ENCODE results near the gene SPATA6L.

SPATA6L gene

GRCh38 chr9:4559261-4560182 is 106.8 kb downstream of the SPATA6L start:
- Histone ChIP-seq H3K9me2 (replicated peaks; ENCODE audit: insufficient read depth, low read length) (no peaks in the 10 kb centered on the region), H3F3A (ENCODE audit: insufficient read depth) (no peaks in the 10 kb centered on the region), H3K27me3 (ENCODE audit: low read length) (no peaks in the 10 kb centered on the region), H3K79me2 (ENCODE audit: insufficient read depth, low read length) (no peaks in the 10 kb centered on the region), H3K9me3 (ENCODE audit: insufficient read depth, low read length) (no peaks in the 10 kb centered on the region), H4K20me1 (ENCODE audit: low read depth, low read length) (no peaks in the 10 kb centered on the region), H3K27ac (ENCODE audit: low read depth, low read length) (no peak overlapping the region), H3K9ac (ENCODE audit: low read length) (no peak overlapping the region), H3K36me3 (ENCODE audit: low read length) (no peaks in the 10 kb centered on the region), H2AFZ (ENCODE audit: low read depth, low read length, severe bottlenecking) (no peak overlapping the region), H3K4me2 (ENCODE audit: low read depth, low read length, poor library complexity, severe bottlenecking) (no peak overlapping the region), H3K4me3 (ENCODE audit: insufficient read depth, low read length, poor library complexity, severe bottlenecking) (no peak overlapping the region)
- TF ChIP-seq, protein P1, sequence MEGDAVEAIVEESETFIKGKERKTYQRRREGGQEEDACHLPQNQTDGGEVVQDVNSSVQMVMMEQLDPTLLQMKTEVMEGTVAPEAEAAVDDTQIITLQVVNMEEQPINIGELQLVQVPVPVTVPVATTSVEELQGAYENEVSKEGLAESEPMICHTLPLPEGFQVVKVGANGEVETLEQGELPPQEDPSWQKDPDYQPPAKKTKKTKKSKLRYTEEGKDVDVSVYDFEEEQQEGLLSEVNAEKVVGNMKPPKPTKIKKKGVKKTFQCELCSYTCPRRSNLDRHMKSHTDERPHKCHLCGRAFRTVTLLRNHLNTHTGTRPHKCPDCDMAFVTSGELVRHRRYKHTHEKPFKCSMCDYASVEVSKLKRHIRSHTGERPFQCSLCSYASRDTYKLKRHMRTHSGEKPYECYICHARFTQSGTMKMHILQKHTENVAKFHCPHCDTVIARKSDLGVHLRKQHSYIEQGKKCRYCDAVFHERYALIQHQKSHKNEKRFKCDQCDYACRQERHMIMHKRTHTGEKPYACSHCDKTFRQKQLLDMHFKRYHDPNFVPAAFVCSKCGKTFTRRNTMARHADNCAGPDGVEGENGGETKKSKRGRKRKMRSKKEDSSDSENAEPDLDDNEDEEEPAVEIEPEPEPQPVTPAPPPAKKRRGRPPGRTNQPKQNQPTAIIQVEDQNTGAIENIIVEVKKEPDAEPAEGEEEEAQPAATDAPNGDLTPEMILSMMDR (IDR thresholded peaks at IDR 0.05; ENCODE audit: insufficient read depth, low read length, poor library complexity, severe bottlenecking): no peak
- no peak for TF ChIP-seq EZH2phosphoT487 (conservative IDR thresholded peaks at IDR 0.05; ENCODE audit: low read length)

DNA sequence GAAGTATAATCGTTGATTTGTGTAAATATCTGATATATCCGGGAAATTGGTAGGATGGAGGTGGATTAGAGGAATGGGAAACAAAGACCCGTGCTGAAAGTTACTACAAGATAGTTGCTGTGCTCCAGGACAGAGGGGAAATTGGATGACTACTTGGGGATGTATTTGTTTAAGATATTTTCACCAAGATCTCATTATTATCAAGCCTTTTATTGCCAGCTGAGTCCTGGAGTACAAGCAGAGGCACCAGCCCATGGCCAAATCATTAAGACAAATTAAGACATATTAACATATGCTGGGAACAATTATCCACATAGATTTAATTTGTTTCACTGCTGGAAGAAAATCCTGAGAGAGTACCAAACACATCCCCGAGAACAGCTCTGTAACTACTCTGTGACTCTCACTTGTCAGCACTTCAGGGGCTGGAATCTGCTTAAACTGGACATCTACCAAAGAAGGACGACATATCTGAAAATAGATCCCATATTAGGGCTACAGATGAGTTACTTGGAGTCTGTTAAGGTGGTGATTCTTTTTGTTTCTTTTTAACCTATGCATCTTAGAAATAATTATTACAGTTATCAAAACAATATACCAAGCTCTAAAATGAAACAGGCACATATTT is 107.8 kb downstream of the SPATA6L start:
- Histone ChIP-seq H3K4me3 (ENCODE audit: insufficient read depth, low read length, poor library complexity, severe bottlenecking) (no peak overlapping the region), H3K4me2 (ENCODE audit: low read depth, low read length, poor library complexity, severe bottlenecking) (no peak overlapping the region), H3K27me3 (ENCODE audit: low read length) (no peaks in the 10 kb centered on the region), H3K27ac (ENCODE audit: low read depth, low read length) (no peak overlapping the region), H3K9me3 (ENCODE audit: insufficient read depth, low read length) (no peaks in the 10 kb centered on the region), H3K36me3 (ENCODE audit: low read length) (no peaks in the 10 kb centered on the region), H3K9ac (ENCODE audit: low read length) (no peak overlapping the region), H3K79me2 (ENCODE audit: insufficient read depth, low read length) (no peaks in the 10 kb centered on the region), H3K9me2 (replicated peaks; ENCODE audit: insufficient read depth, low read length) (no peaks in the 10 kb centered on the region), H2AFZ (ENCODE audit: low read depth, low read length, severe bottlenecking) (no peak overlapping the region), H3F3A (ENCODE audit: insufficient read depth) (no peaks in the 10 kb centered on the region), H4K20me1 (ENCODE audit: low read depth, low read length) (no peaks in the 10 kb centered on the region)
- no peak for TF ChIP-seq EZH2phosphoT487 (conservative IDR thresholded peaks at IDR 0.05; ENCODE audit: low read length)
- TF ChIP-seq, protein P1 (IDR thresholded peaks at IDR 0.05; ENCODE audit: insufficient read depth, low read length, poor library complexity, severe bottlenecking): no peak

DNA sequence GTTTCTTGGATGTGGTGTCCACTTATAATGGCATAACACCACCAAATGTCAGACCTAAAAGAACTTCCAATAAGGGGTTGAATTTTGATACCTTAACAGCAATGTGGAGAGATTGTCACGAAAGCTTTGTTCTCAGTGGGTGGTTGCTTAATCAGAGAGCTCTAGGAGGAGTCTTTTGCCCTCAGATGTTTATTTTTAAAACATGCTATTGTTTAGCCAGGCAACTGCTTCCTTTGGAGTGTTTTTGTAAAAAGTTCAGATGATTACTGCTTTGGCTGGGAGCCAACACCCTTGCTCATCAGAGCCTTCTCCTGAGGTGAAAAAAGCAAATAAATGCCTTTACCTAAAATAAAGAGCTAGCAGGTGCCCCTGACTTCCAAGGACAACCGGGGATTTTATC is 111.0 kb downstream of the SPATA6L start:
- TF ChIP-seq EZH2phosphoT487 (conservative IDR thresholded peaks at IDR 0.05; ENCODE audit: low read length): no peak
- TF ChIP-seq, protein P1 (IDR thresholded peaks at IDR 0.05; ENCODE audit: insufficient read depth, low read length, poor library complexity, severe bottlenecking): no peak
- no peaks in the 10 kb centered on the region for H3K9me3 ChIP-seq (ENCODE audit: insufficient read depth, low read length)
- H2AFZ ChIP-seq (ENCODE audit: low read depth, low read length, severe bottlenecking): no peak overlapping the region
- H3K27ac ChIP-seq (ENCODE audit: low read depth, low read length): no peak overlapping the region
- no peaks in the 10 kb centered on the region for H3K27me3 ChIP-seq (ENCODE audit: low read length)
- no peaks in the 10 kb centered on the region for H4K20me1 ChIP-seq (ENCODE audit: low read depth, low read length)
- H3F3A ChIP-seq (ENCODE audit: insufficient read depth): no peaks in the 10 kb centered on the region
- no peaks in the 10 kb centered on the region for H3K79me2 ChIP-seq (ENCODE audit: insufficient read depth, low read length)
- no peaks in the 10 kb centered on the region for H3K36me3 ChIP-seq (ENCODE audit: low read length)
- no peak overlapping the region for H3K4me3 ChIP-seq (ENCODE audit: insufficient read depth, low read length, poor library complexity, severe bottlenecking)
- no peak overlapping the region for H3K9ac ChIP-seq (ENCODE audit: low read length)
- no peak overlapping the region for H3K4me2 ChIP-seq (ENCODE audit: low read depth, low read length, poor library complexity, severe bottlenecking)
- H3K9me2 ChIP-seq (replicated peaks; ENCODE audit: insufficient read depth, low read length): no peaks in the 10 kb centered on the region

Data from SU-DHL-6 (cell line).